HUES48 (cell line): ENCODE measurements around the gene MBNL2.

Experiments used
- H3K27ac ChIP-seq: one replicate; pipeline ENCODE4 v1.7.0; 2013; ENCODE audit warnings: low read depth, low read length, inconsistent platforms
- H3K27me3 ChIP-seq: 2 replicates; pipeline ENCODE4 v1.6.1; 2013; ENCODE audit warnings: mild to moderate bottlenecking, low read length; ENCODE audit not compliant: control insufficient read depth, insufficient read depth
- H3K36me3 ChIP-seq: 2 replicates; pipeline ENCODE4 v1.6.1; 2013; ENCODE audit warnings: low read length; ENCODE audit not compliant: control insufficient read depth, insufficient read depth
- H3K4me1 ChIP-seq: 2 replicates; pipeline ENCODE4 v1.6.1; 2013; ENCODE audit warnings: mild to moderate bottlenecking, low read length; ENCODE audit not compliant: control insufficient read depth, insufficient read depth
- H3K4me3 ChIP-seq: 2 replicates; pipeline ENCODE4 v1.5.1; 2013; ENCODE audit warnings: mild to moderate bottlenecking, low read depth, low read length
- H3K9ac ChIP-seq: 2 replicates; pipeline ENCODE4 v1.6.1; 2013; ENCODE audit warnings: mild to moderate bottlenecking, low read depth, low read length, moderate library complexity
- H3K9me3 ChIP-seq: 2 replicates; pipeline ENCODE4 v1.6.1; 2013; ENCODE audit warnings: low read length; ENCODE audit not compliant: control insufficient read depth, insufficient read depth

Gene MBNL2

GRCh38 chr13:97191615-97192014 lies 30.5 kb upstream of the MBNL2 start:
- H3K4me1 ChIP-seq, result peaks cover 17% of the 10 kb centered on the region
- H3K27me3 ChIP-seq, result no peaks in the 10 kb centered on the region
- H3K4me3 ChIP-seq, result no peak overlapping the region
- H3K36me3 ChIP-seq, result no peaks in the 10 kb centered on the region
- no peak overlapping the region for H3K27ac ChIP-seq
- H3K9ac ChIP-seq, result no peak overlapping the region
- no peaks in the 10 kb centered on the region for H3K9me3 ChIP-seq

- H3K4me1 ChIP-seq, result peaks cover 20% of the 10 kb centered on the region
- no peak overlapping the region for H3K4me3 ChIP-seq
- no peak overlapping the region for H3K27ac ChIP-seq
- H3K9me3 ChIP-seq, result no peaks in the 10 kb centered on the region
- no peak overlapping the region for H3K9ac ChIP-seq
- H3K27me3 ChIP-seq, result no peaks in the 10 kb centered on the region
- H3K36me3 ChIP-seq, result no peaks in the 10 kb centered on the region
Measured at GRCh38 chr13:97192166-97192565, 30.0 kb upstream of the MBNL2 start.

GRCh38 chr13:97193577-97193976 lies 28.6 kb upstream of the MBNL2 start:
- Histone ChIP-seq H3K27me3 (no peaks in the 10 kb centered on the region), H3K4me1 (peaks cover 20% of the 10 kb centered on the region), H3K9ac (no peak overlapping the region), H3K4me3 (no peak overlapping the region), H3K9me3 (no peaks in the 10 kb centered on the region), H3K36me3 (no peaks in the 10 kb centered on the region), H3K27ac (no peak overlapping the region)

GRCh38 chr13:97194479-97194878 lies 27.7 kb upstream of the MBNL2 start:
- H3K27ac ChIP-seq, result no peak overlapping the region
- H3K27me3 ChIP-seq, result no peaks in the 10 kb centered on the region
- no peak overlapping the region for H3K4me3 ChIP-seq
- no peaks in the 10 kb centered on the region for H3K9me3 ChIP-seq
- H3K4me1 ChIP-seq, result peaks cover 20% of the 10 kb centered on the region
- H3K36me3 ChIP-seq, result no peaks in the 10 kb centered on the region
- H3K9ac ChIP-seq, result no peak overlapping the region

DNA sequence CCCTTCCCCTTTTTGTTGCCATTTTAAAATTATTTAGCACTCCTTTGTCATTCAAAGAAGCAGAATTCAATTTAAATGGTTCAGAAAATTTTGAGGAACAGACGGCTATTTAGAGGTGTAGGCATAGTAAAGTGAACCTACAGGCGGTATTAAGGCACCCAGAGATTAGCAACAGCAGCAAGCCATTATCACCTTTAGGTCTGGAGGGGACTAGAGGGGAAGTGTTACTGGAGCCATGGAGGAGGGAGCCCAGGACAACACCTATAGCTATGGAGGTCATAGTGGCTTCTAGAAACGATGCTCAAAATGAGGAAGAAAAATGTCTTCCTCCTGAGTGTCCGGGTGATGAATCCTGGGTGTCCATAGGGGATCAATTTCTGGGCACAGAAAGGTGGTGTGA lies 25.8 kb upstream of the MBNL2 start:
- H3K4me1 ChIP-seq, result peaks cover 16% of the 10 kb centered on the region
- no peak overlapping the region for H3K4me3 ChIP-seq
- H3K27me3 ChIP-seq, result no peaks in the 10 kb centered on the region
- no peak overlapping the region for H3K9ac ChIP-seq
- H3K36me3 ChIP-seq, result no peaks in the 10 kb centered on the region
- H3K27ac ChIP-seq, result no peak overlapping the region
- no peaks in the 10 kb centered on the region for H3K9me3 ChIP-seq

GRCh38 chr13:97198753-97199152 lies 23.4 kb upstream of the MBNL2 start:
- H3K9me3 ChIP-seq, result no peaks in the 10 kb centered on the region

GRCh38 chr13:97199451-97199850 lies 22.7 kb upstream of the MBNL2 start:
- no peaks in the 10 kb centered on the region for H3K9me3 ChIP-seq
- no peak overlapping the region for H3K27ac ChIP-seq
- no peak overlapping the region for H3K9ac ChIP-seq
- H3K4me1 ChIP-seq, result peaks cover 9% of the 10 kb centered on the region
- H3K27me3 ChIP-seq, result no peaks in the 10 kb centered on the region
- H3K4me3 ChIP-seq, result no peak overlapping the region
- no peaks in the 10 kb centered on the region for H3K36me3 ChIP-seq

More at GRCh38 chr13:97198753-97199152, 23.4 kb upstream of the MBNL2 start:
- Histone ChIP-seq H3K4me1 (peaks cover 15% of the 10 kb centered on the region), H3K4me3 (no peak overlapping the region), H3K27me3 (no peaks in the 10 kb centered on the region), H3K36me3 (no peaks in the 10 kb centered on the region), H3K9ac (no peak overlapping the region), H3K27ac (no peak overlapping the region)

DNA sequence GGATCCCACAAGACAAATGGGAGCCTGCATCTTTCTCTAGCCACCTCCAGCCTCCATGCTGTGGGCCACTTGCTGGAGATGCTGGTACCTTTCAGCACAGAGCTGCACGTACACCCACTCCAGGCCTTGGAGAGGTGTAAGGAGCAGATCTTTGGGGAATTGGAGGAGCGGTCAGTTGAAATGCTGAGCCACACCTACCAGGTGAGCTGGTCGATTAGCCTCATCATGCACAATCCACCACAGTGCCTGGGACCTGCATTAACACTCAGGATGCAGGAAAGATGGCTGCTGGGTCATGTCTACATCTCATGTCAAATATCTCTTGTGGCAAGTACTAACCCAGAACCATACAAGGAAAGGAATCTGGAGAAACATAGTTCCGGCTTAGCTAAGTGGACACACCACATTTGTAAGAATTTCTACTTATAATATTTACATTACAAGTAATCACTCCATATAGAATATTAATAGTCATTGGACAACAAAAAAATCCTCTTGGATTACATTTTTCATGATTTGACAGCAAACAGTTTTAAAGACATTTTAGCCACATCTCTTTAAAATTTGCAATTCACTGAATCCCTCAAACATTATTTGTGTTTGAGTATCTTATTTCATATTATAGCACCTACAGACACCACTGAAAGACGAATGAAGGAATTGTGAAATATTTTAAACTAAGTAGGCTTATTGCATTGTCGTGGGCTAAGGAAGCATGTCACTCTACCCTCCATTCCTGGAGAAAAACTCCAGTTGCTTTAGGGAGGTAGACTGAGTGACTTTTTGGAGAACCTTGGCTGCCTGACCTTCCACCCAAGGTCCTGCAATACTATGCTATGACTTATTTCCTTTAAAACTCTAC lies 21.8 kb upstream of the MBNL2 start:
- Histone ChIP-seq H3K4me3 (no peak overlapping the region), H3K36me3 (no peaks in the 10 kb centered on the region), H3K27ac (no peak overlapping the region), H3K27me3 (no peaks in the 10 kb centered on the region), H3K9me3 (no peaks in the 10 kb centered on the region), H3K4me1 (peaks cover 4% of the 10 kb centered on the region; the same call in 1 of the 2 replicates), H3K9ac (no peak overlapping the region)

DNA sequence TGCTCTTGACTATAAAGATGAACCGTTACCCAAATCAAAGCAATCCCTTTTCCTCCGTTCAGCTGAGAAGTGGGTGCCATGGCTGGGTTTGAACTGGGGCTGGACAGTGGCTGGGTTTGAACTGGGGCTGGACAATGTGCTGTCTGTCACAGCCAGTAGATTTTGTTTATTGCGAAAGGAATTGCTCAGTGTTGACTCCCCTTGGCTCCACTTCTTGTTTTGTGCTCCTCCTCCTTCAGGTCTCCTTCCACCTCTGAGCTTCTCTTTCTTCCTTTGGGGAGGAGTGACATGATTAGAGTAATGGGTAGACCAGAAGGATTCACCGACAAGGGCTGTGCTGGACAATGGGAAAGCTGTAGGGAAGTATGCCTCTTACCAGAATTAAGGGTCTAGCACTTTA lies 19.4 kb upstream of the MBNL2 start:
- no peaks in the 10 kb centered on the region for H3K4me1 ChIP-seq
- no peak overlapping the region for H3K9ac ChIP-seq
- H3K27me3 ChIP-seq, result no peaks in the 10 kb centered on the region
- H3K36me3 ChIP-seq, result no peaks in the 10 kb centered on the region
- no peak overlapping the region for H3K4me3 ChIP-seq
- H3K9me3 ChIP-seq, result no peaks in the 10 kb centered on the region
- no peak overlapping the region for H3K27ac ChIP-seq

GRCh38 chr13:97205465-97205864 lies 16.7 kb upstream of the MBNL2 start:
- Histone ChIP-seq H3K27ac (no peak overlapping the region), H3K36me3 (no peaks in the 10 kb centered on the region), H3K27me3 (no peaks in the 10 kb centered on the region), H3K9ac (no peak overlapping the region), H3K9me3 (no peaks in the 10 kb centered on the region), H3K4me3 (no peak overlapping the region), H3K4me1 (no peaks in the 10 kb centered on the region)

DNA sequence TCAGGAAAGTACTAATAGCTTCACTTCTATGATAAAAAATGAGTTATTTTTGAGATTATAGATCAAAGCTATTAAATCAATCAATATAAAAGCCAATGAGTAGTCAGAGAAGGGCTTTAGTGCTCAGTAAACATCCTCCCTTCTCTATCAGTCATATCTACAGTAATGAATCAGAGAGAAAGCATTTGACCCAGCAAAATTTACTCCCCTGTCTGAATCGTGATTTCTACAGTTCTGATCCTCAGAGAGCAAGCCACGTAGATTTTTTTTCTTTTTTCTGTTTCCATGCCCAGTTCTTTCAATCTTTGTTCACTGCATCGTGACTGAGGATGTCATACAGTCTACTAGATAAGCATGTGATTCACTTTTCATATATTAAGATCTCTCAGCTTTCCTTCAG lies 16.2 kb upstream of the MBNL2 start:
- Histone ChIP-seq H3K9me3 (no peaks in the 10 kb centered on the region), H3K27ac (no peak overlapping the region), H3K27me3 (no peaks in the 10 kb centered on the region), H3K9ac (no peak overlapping the region), H3K36me3 (no peaks in the 10 kb centered on the region), H3K4me1 (no peaks in the 10 kb centered on the region), H3K4me3 (no peak overlapping the region)
